ENCODE results near the gene ARL8B. TPM values are rescaled to one million over a fixed set of nuclear protein-coding genes. Genes with fewer than 3 reads are reported as not detected.

ARL8B gene
- total RNA-seq, 1 experiment from 2014 or later = 29.0 TPM

DNA sequence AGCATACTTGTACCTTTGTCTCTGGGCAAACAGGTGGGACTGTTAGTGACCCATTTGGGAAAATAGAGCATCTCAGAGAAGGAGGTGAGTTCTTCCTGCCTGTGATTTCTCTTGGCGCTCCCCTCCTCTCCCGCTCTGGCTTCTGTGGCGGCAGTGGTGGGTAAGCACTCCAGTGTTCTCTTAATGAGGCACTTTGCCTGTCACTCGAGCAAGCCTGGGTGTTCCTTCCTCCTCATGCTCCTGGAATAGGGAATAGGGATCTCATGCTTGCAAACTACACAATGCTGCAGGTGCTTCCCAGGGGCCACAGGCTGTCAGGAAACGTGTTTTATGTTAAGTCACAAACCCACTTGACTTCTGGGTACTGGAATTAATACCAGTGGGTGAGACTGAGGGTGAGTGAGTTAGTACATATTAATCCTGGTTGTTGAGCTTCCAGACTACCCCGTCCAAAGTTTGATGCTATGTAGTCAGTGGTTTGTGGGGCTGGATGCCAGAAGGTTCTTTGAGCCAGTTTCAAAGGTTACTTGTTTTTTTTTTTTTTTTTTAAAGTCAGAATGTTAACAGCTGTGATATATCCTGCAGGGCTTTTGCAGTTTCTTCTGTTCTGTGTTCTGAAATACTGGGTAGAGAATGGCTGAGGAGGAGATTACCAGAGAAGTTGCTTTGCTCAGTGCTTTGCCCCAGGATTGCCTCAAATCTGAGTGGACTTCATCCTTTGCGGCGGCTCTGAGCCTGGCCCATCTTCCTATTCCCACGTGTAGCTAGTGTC is 95.9 kb downstream of the ARL8B start:
- Mint-ChIP-seq H3K4me1 (peaks cover 46 to 65% of the 10 kb centered on the region in 2 experiments), H3K9me3 (no peaks in the 10 kb centered on the region; a peak in 2 of 5 replicates), H3K27me3 (ENCODE audit: low read depth) (no peaks in the 10 kb centered on the region), H3K27ac (peak overlapping the region; percentile 88 to 98 (median 89); a peak in 6 of 7 replicates), H3K36me3 (ENCODE audit: insufficient read depth in 1 of 3, low read depth in 3 of 3) (peaks cover 31 to 39% (median 36%) of the 10 kb centered on the region in 3 experiments), H3K4me3 (no peak overlapping the region; a peak in 1 of 5 replicates)
- H3K4ac ChIP-seq (ENCODE audit: low read depth, low read length) = no peak overlapping the region
- H4K8ac ChIP-seq (replicated peaks; ENCODE audit: insufficient read length, low read depth, low read length) = no peak overlapping the region
- no peaks in the 10 kb centered on the region for H3K27me3 ChIP-seq (ENCODE audit: insufficient read depth, low read length)
- no peak overlapping the region for H3K23ac ChIP-seq (ENCODE audit: insufficient read length, low read depth, low read length)
- H3K4me1 ChIP-seq (ENCODE audit: insufficient read depth, low read length) = peaks cover 3% of the 10 kb centered on the region; the same call in 1 of the 2 replicates
- no peaks in the 10 kb centered on the region for H3K79me2 ChIP-seq (ENCODE audit: insufficient read depth, low read length)
- no peaks in the 10 kb centered on the region for H3K79me1 ChIP-seq (ENCODE audit: insufficient read depth, low read depth, low read length, poor library complexity, severe bottlenecking)
- TF ChIP-seq CTCF (conservative IDR thresholded peaks at IDR 0.05) = no peak
- H3K18ac ChIP-seq (ENCODE audit: insufficient read length, low read depth, low read length) = no peak overlapping the region
- no peak overlapping the region for H2AFZ ChIP-seq (ENCODE audit: low read length)
- no peaks in the 10 kb centered on the region for H3K23me2 ChIP-seq (ENCODE audit: insufficient read length, low read depth, low read length, poor library complexity, severe bottlenecking)
- no peak overlapping the region for H2AK5ac ChIP-seq (ENCODE audit: insufficient read length, low read length)
- no peak overlapping the region for H3K14ac ChIP-seq (ENCODE audit: insufficient read depth, low read length)
- DNase-seq = no peak
- H2BK15ac ChIP-seq (ENCODE audit: low read depth, low read length) = no peak overlapping the region
- no peak overlapping the region for H2BK120ac ChIP-seq (ENCODE audit: low read depth, low read length, poor library complexity, severe bottlenecking)
- no peak overlapping the region for H3K9ac ChIP-seq (ENCODE audit: extremely low read depth, insufficient read length, low read length)
- H2BK20ac ChIP-seq (ENCODE audit: low read depth, low read length, poor library complexity, severe bottlenecking) = no peak overlapping the region
- no peak overlapping the region for H3K56ac ChIP-seq (ENCODE audit: insufficient read length, low read depth, low read length)
- H2BK5ac ChIP-seq (ENCODE audit: insufficient read length, low read length) = no peak overlapping the region
- no peak overlapping the region for H3K4me2 ChIP-seq (ENCODE audit: insufficient read depth, insufficient read length, low read length)
- H4K5ac ChIP-seq (ENCODE audit: insufficient read length, low read depth, low read length) = no peak overlapping the region
- H3T11ph ChIP-seq (ENCODE audit: low read length) = no peak overlapping the region
- H3K9me3 ChIP-seq (ENCODE audit: control insufficient read depth, low read depth, low read length) = no peaks in the 10 kb centered on the region
- H2BK12ac ChIP-seq (ENCODE audit: insufficient read length, low read depth, low read length) = no peak overlapping the region
- H4K91ac ChIP-seq (ENCODE audit: insufficient read length, low read depth, low read length) = no peak overlapping the region
- H4K20me1 ChIP-seq (ENCODE audit: control insufficient read depth, insufficient read depth, insufficient read length) = no peaks in the 10 kb centered on the region
- WGBS (ENCODE audit: extremely low coverage, insufficient read length, low lambda C conversion rate) = no CpG with 5 or more reads among the region's 9 CpGs
- H3K27ac ChIP-seq (ENCODE audit: insufficient read length, low read depth, low read length) = no peak overlapping the region
